Activated T-cell treated with anti-CD3 and anti-CD28 coated beads for 24 hours (primary cell): Measurements from ENCODE around the gene PRLHR.
A peak's percentile ranks its signal among the peaks of the same experiment; 100 is the strongest.

Source experiments
- DNase-seq: peaks from one replicate; pipeline ENCODE4 v3.0.0-alpha.2; 2020; ENCODE audit warnings: low read depth

The PRLHR gene

DNA sequence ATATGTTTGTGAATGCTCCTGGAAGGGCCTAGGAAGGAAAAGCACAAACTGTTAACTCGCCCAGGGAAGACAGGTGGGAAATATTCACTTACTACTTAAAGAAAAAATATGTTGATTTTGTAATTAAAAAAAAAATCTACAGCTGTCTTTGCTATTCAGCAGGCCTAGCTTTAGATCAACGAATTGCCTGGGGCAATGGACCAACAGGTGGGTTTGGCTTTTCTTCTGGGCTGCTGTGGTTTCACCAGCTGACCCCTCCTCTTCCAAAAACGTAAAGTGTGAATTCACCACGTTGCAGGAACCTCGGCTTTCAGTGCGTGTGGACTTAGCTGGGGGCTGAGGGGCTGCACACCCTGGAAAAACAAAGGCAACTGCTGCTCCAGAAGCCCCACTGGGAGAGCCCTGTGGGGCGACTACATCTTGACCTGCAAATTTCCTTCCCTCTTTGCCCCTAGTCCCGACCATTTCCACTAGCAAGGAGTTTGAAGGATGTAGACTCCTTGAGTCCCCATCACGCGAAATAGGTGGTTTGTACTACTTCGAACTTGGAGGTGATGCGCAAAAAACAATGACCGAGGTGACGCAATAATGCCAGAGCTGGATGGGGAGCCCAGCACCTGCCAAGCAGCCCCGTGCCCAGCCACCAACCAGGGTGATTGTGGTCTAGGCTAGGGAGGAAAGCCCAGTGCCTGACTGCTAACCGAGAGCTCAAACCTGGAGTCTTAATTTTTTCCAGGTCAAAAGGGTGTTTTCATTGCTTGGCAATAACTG lies 7.4 kb downstream of the PRLHR start:
- no peak for DNase-seq

DNA sequence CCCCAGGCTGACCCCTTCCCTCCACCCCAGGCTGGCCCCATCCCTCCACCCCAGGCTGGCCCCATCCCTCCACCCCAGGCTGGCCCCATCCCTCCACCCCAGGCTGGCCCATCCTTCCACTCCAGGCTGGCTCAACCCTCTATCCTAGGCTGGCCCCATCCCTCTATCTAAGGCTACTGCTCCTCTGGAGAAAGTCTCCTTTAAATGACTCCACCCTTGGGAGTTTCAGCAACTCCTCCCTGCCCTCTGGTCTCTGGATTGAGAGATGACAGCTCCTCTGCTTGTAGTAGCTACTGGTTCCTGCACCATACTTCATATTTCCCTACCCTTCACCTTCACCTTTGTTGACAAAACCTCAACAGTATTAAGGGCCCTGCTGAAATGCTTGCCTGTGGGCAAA lies 8.5 kb downstream of the PRLHR start:
- no peak for DNase-seq

DNA sequence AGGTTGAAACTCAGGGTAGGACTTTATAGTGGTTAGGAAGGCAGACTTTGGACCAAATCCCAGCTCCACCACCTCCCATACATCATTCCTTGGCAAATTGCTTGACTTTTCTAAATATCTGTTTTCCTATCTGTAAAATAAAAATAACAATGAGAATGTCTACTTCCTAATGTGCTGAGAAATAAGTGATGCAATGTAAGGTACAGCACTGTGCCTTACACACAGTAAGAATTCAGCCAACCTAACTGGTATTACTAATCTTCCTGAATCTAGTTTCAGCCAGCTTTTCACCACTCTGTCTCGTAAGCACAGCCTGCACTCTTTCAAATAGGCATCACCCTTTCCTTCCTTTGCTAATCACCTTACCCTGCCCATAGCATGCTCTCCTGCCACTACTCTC lies 9.7 kb downstream of the PRLHR start:
- no peak for DNase-seq

DNA sequence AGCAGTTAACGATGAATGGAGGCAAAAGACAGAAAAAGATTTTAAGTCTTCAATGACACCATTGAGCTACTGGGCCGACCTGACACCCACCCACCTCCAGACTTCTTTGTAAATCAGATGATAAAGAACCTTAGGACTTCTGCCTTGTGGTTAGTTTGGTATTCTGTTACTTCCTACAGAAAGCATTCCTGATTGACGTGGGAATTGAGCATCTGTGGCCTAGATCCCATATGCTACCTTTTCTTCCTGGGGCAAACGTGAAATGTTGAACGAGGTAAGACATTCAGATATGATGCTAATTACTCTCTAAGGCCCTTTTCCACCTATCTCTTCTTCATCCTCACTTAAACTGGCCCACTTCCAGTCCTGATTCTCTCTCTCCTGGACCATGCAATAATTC lies 10.2 kb downstream of the PRLHR start:
- DNase-seq = no peak

DNA sequence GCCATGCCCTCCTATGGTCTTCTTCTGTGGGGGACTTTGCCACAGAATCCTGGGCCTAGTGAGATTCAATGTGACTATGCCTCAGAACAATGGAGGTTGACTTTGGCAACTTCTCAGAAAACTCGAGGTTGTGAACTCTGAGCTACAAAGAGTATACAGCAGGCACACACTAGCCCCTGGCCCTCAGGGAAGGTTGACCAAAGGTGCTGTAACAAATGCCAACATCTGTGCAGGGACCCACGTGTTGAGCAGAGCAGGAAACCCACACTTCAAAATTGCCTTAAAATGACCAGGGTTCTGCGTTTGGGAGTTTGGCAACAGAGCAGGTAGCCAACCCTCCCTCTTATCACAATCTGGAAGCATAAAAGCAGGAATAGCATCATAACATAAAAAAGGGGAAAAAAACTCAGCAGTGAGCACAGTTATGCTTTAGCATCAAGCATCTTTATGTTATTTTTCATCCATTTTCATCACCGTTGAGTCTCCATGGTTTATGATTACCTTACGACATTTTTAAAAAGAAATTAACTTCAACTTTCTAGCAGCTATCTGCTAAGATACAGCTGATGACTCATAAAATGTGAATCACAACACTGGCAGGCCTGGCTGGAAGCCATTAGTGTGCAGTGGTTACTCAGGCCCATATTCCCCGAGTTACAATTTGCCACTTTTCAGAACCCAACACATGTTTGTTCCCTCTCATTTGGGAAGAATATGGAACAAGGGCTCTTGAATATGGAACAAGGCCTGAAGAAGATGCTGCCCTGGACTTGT lies 11.1 kb downstream of the PRLHR start:
- DNase-seq = no peak

DNA sequence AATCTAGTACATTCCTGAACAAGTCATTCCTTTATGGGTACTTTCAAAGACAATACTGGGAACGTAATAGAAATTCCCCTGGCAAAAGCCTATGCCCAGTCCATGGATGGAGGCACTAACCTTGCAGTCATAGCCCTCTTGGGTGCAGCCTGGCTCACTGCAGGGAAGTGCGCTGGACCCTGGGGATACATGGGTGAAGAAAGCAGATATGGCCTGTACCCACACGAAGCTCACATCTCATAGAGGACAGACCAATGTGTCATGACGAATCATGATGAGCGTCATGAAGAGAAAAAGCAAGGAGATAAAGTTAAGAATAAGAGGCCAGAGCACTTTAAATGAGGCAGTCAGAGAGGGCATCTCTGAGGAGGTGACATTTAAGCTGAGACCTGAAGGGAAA lies 11.8 kb downstream of the PRLHR start:
- DNase-seq = no peak

DNA sequence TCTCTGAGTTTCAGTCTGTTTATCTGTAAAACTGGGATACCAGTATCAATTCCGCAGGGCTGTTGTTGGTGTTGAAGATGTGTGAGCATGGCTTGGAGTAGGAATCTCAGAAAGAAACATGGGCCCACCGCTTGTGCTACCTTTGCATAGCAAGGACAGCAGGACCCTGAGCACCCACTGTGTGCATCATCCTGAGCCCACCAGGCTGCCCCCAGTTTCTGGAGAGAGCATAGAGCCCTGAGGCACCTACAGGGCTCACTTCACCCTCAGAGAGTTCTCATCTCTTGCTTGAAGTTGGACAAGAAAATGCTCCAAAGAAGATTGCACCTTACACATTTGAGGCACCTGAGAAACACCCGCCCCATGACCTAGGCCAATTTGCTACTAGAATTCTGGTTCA lies 12.9 kb downstream of the PRLHR start:
- no peak for DNase-seq

DNA sequence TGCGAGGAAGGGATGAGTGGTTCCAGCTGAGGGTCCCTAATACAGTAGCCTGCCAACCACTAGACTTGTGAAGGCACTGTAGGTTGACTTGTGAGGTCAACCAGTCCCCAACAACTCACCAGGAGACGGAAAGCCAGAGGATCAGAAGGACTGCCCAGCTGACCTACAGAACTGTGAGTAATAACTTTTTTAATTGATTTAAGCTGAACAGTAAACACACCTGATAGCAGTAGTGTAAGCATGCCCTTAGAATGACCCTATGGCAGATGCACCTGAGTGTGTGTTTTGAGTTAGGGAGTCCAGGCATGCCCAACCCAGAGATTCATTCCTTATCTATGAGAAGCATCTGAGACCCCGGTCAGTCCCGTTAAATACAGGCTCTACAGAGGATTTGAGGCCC lies 14.1 kb downstream of the PRLHR start:
- DNase-seq = no peak

DNA sequence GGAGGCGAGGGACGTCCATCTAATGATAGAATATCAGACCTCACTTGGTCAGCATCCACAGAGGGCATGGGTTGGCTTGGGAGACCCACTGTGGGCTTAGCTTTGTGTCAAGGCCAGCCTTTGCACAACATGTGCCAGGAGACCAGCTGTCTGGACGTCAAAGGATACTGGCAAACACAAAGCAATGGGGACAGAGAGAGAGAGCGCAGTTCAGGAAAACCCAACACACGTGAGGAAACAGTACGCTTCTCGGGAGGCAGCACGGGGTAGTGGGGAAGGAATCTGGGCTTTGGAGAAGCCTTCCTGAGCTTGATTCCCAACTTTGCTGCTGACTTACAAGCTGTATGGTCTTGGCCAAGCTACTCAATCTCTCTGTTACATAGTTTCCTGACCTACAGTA lies 14.7 kb downstream of the PRLHR start:
- DNase-seq = no peak

DNA sequence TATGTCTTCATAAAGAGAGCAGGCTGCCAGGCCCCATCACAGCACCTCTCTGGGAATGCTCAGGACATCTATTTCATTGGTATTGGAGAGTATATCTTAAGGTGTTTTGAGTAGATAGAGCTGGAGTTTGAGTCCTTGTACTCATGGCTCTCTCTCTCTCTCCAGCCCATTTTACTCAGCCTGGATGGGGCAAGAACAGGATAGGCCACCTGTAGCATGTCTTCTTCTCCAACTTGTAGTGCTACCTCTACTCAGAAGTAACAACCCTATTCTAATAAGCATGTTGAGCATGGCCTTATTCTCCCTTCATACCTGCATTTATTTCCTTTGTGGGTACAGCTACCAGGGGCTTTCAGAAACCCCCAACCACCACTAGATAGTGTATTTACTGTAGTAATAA lies 21.9 kb downstream of the PRLHR start:
- DNase-seq = no peak

DNA sequence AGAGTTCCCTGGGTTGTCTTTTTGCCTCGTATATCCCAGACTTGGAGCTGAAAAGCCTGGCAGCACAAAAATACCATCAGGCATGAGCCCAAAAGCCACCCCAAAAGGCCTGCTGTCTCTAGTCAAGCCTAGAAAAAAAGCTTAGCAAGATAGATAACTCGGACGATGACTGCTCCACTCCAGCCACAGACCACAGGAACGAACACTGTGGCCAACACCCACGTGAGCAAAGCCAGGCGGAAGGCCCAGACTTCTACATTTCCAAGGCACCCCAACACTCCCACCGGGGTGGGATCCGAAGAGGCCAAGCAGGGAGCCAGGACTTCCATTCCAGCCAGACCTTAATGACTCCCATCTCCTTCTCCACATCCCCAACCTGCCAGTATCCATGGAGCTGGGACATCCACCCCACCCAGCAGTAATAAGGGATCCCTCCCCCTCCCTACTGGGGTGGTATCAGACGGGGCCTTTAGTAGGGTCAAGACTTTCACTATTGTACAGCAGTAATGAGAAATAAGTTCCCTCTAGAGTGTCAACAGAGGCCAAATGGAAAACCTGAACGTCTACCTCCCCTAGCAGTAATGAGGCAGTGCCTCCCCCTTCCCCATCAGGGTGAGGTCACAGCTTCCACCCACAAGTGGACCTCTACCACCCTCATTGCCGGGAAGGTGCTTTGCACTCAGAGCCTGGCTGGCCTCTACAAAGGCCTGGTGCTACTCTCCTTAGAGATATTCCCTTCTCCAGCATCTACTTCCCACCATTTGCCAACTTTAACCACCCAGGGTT lies 23.0 kb downstream of the PRLHR start:
- DNase-seq = no peak

DNA sequence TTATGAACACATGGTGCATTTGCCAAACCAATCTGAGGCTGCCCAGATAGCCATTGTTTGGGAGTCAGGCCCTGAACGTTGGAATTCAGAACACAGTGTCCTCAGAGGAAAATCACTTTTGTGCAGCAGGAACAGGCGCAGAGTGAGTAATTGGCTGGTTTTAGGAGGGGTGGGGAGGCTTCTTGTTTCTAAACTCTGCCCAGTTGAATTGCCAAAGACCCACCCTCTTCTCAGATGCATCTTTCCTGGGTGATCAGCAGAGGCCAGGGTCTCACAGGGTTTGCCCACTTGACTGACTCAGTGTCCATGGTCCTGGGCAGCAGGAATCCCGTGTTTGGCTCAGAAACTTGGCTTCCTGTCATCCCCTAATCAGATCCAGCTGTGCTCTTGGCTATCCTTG lies 24.3 kb downstream of the PRLHR start:
- DNase-seq = no peak

DNA sequence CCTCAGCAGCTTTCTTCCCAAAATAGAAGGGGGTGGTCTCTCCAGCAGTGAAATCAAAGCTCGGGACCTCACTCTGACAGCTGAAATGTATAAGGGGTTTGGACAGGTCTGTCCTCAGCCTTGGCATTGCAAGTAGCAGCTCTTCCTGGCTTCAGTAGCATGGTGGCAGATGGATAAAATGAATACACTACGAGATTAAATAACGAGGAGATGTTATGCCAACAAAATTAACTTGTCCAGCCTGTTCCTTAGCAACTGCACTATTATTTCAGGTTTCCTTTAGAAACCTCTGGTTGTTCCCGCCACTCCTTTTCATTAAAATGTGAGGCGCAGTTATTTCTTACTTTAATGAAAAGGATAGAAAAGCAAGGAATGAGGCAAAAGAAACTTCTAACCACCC lies 24.9 kb downstream of the PRLHR start:
- no peak for DNase-seq

DNA sequence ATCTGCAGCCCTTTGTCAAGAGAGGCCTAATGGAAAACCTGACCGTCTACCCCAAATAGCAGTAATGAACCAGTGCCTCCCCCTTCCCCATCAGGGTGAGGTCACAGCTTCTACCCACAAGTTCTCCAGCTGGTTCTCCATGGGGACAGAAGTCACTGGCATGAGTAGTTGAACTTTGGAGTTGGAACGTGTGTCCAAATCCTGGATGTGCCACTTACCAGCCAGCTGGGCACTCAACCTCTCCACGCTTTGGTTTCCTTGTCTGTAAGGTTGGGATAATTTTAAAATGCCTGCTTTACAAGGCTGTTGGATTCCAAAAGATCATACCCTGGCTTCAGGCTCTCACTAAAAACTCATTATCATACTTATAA lies 25.6 kb downstream of the PRLHR start:
- no peak for DNase-seq

DNA sequence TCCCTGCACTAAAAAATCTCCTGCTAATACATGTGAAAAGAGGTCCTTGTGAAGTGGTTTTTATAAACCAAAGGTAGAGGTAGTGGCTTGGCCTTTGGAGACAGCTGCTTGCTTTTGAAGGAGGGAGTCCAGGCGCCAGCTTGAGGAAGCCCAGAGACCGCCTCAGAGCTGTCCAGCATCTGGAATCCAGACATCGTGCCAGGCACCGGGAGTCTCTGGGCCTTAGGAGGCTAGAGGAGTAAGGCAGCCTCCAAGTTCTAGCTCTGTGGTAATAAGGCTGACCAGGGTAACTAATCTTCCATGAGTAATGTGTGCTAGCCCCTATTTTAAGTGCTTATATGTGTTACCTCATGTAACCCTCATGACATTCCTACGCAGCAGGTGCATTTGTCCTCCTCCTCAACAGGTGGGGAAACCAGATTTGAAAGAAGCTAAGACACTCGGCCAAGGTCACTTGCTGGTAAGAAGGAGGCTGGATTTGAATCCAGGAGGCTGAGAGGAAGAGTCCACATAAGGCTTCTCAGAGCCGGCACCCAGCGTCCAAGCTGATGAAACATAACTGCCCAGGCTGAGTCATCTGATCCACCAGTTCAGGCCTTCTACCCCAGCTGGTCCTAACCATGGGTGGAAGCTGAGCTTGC lies 26.1 kb downstream of the PRLHR start:
- no peak for DNase-seq

DNA sequence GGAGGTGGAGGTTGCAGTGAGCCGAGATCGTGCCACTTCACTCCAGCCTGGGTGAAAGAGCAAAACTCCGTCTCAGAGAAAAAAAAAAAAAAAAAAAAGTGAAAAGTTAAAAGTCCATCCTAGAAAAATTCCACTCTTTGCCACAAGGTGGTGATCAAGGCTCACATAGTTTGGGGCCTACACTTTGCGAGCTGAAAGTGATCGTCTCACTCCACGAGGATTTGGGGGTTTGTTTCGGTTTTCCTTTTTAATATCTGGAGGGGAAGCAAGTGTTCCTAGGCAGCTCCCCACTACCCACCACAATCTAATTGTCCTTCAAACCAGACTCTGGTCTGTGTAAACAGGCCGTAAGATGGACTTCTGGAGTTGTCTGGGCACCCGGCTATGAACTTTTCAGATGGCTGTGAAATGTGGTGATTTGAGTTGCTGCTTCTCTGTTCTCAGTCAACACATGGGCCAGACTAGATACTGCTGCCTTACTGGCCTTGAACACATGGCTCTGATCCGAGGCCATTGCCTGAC lies 27.1 kb downstream of the PRLHR start:
- DNase-seq = peak; percentile 39

DNA sequence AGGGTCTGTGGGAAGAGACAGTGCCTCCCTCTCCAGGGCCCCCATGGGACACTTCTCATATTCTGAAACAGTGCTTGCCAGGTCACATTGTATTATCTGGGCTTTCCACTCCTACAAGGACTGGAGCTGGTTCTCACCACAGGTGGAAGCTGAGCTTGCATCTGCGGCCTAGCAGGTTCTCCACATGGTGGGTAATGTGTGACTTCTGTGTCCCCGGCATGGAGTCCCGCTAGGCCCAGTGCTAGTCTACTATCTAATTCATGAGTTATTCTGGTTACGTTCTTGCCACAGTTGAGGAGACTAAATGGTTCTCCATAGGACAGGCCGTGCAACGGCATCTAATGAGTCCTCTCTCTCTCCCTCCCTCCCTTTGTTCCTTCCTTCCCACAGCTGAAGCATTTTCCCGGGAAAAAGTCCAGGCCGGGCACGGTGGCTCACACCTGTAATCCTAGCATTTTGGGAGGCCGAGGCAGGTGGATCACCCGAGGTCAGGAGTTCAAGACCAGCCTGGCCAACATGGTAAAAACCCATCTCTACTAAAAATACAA lies 27.7 kb downstream of the PRLHR start:
- DNase-seq = no peak

DNA sequence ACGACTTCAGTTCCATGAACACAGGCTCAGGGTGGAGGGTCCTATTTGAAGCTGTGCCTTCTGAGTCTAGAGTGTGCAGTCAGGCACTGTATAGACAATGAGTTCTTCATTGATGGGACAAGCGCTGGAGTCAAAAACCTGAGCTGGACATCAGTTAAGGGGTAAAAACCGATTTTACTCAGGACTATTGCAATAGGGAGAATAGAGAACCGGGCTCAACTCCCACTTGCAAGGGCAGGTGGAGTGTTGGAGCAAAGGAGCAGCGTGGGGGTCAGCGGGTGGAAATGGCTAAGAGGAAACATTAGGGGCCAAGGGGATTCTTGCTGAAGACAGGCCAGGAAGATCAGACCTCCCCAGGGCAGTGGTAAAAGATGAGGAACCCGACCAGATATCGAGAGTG lies 28.5 kb downstream of the PRLHR start:
- no peak for DNase-seq

DNA sequence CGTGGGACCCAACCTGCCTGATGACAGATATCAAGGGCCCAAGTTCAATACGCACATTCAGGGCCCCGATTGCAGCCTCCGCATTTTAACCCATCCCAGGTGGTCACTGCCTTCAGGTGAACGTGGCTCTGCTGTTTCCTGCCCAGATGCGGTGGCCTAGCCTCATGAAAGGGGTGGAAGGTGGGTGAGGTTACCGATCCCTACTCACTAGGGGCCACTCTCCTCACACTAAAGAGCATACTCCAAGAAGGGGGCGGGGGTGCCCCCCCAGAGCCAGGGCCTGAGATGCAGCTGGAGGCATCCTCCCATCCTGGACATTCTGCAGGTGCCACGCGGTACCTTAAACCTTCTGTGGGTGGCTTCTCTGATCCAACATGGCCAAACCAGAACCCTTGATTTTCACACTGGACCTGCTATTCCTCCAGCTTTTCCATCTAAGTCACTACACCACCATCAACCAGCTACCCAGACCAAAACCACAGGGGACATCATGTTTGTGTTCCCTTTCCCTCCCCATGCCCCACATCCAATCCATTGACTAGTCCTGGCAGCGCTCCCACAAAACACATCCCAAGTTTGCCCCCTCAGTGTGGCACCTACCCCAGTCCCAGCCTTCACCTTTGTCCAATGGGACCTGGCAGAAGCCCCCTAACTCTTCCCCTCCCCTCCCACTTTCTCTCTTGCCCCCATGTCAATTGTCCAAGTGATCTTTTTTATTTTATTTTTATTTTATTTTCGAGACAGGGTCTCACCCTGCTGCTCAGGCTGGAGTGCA lies 30.0 kb downstream of the PRLHR start:
- no peak for DNase-seq

DNA sequence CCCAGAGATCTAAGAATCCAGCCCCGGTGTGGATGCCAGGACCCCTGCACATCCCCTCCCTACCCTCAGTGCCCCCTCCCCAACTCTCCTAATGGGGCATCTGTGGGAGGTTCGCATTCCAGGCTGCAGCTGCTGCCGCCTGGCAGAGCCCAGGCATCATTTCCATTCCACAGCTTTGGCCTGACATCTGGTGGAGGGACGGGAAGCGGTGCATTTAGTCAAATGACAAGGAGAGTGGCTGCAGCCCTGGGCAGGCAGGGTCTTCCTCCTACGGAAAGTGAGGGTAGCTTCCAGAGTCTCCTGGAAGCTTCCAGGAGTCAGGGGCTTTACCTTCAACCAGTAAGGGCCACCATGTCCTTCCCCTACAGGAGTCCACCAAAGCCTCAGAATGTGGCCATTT lies 30.8 kb downstream of the PRLHR start:
- no peak for DNase-seq

DNA sequence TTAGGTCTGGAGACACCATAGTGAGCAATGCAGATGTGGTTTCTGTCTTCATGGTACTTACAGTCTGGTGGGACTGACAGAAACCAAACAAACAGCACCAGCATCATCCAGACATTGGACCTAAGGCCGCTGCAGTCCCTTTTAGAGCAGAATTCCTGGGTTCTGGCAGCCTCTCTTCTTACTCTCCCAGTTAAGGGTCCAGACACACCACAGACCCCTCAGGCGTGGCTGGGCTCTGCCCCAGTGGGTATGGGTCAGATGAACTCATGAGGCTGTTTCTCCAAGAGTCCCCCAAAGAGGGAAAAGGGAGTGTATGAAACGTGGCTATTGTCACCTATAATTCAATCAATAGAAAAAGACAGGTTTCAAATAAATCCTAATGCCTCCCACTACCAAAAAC lies 31.3 kb downstream of the PRLHR start:
- no peak for DNase-seq
